ENCODE measurements around the gene TSHZ2. TPM values are rescaled to one million over a fixed set of nuclear protein-coding genes. Genes with fewer than 3 reads are reported as not detected.

The TSHZ2 gene
- total RNA-seq, 1 experiment from 2014 or later: 0.07 TPM

GRCh38 chr20:53195876-53196610 is 223.9 kb downstream of the TSHZ2 start:
- Histone ChIP-seq H4K5ac (ENCODE audit: insufficient read length, low read depth, low read length) (no peak overlapping the region), H3K23ac (ENCODE audit: insufficient read length, low read depth, low read length) (no peak overlapping the region), H3K4ac (ENCODE audit: low read depth, low read length) (no peak overlapping the region), H3K56ac (ENCODE audit: insufficient read length, low read depth, low read length) (no peak overlapping the region), H3K79me2 (ENCODE audit: insufficient read depth, low read length) (no peaks in the 10 kb centered on the region), H3K4me2 (ENCODE audit: insufficient read depth, insufficient read length, low read length) (no peak overlapping the region), H3K18ac (ENCODE audit: insufficient read length, low read depth, low read length) (no peak overlapping the region), H3K79me1 (ENCODE audit: insufficient read depth, low read depth, low read length, poor library complexity, severe bottlenecking) (no peaks in the 10 kb centered on the region), H3K4me1 (ENCODE audit: insufficient read depth, low read length) (no peaks in the 10 kb centered on the region), H4K20me1 (ENCODE audit: control insufficient read depth, insufficient read depth, insufficient read length) (no peaks in the 10 kb centered on the region), H3K27ac (ENCODE audit: insufficient read length, low read depth, low read length) (no peak overlapping the region), H3K14ac (ENCODE audit: insufficient read depth, low read length) (no peak overlapping the region), H3K9me3 (ENCODE audit: control insufficient read depth, low read depth, low read length) (no peaks in the 10 kb centered on the region), H2BK15ac (ENCODE audit: low read depth, low read length) (no peak overlapping the region), H2BK5ac (ENCODE audit: insufficient read length, low read length) (no peak overlapping the region), H3K9ac (ENCODE audit: extremely low read depth, insufficient read length, low read length) (no peak overlapping the region), H3K27me3 (ENCODE audit: insufficient read depth, low read length) (no peaks in the 10 kb centered on the region), H4K8ac (replicated peaks; ENCODE audit: insufficient read length, low read depth, low read length) (no peak overlapping the region), H2AFZ (ENCODE audit: low read length) (no peak overlapping the region), H2AK5ac (ENCODE audit: insufficient read length, low read length) (no peak overlapping the region), H2BK20ac (ENCODE audit: low read depth, low read length, poor library complexity, severe bottlenecking) (no peak overlapping the region), H2BK12ac (ENCODE audit: insufficient read length, low read depth, low read length) (no peak overlapping the region), H4K91ac (ENCODE audit: insufficient read length, low read depth, low read length) (no peak overlapping the region), H3K23me2 (ENCODE audit: insufficient read length, low read depth, low read length, poor library complexity, severe bottlenecking) (no peaks in the 10 kb centered on the region), H2BK120ac (ENCODE audit: low read depth, low read length, poor library complexity, severe bottlenecking) (no peak overlapping the region), H3T11ph (ENCODE audit: low read length) (no peak overlapping the region)
- Mint-ChIP-seq H3K4me3 (no peak overlapping the region), H3K4me1 (no peaks in the 10 kb centered on the region; a peak in 1 of 4 replicates), H3K27ac (no peak overlapping the region), H3K9me3 (no peaks in the 10 kb centered on the region), H3K36me3 (ENCODE audit: insufficient read depth in 1 of 3, low read depth in 3 of 3) (no peaks in the 10 kb centered on the region), H3K27me3 (ENCODE audit: low read depth) (no peaks in the 10 kb centered on the region)
- DNase-seq: no peak
- no peak for TF ChIP-seq CTCF (conservative IDR thresholded peaks at IDR 0.05)
- no CpG with 5 or more reads among the region's 16 CpGs for WGBS (ENCODE audit: extremely low coverage, insufficient read length, low lambda C conversion rate)

Data from H9 (cell line).